GM18526 (cell line): ENCODE data around the gene TLR8.

ENCODE experiments used
- POLR2A ChIP-seq: IDR thresholded peaks from 3 replicates; pipeline ENCODE4 v1.6.1; 2011; ENCODE audit not compliant: insufficient read length; ENCODE audit errors: extremely low read depth

Gene TLR8

DNA sequence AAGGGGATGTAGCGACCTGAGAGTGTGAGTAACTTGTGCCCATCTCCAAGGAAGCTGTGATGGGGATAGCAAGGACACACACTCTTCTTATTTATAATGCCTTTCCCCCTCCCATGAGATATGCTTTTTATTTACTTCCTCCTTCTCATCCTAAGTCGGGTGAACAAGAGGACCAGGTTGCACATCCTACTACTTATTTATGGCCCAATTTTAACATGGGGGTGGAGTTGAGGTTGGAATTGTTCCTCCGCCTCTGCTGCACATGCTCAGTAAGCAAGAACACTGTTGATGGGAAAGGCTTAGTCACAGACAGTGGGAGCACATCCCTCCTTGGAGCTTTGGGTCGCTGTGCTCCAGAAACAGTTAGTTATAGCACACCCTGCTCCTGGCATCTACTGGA is 15.2 kb upstream of the TLR8 start:
- TF ChIP-seq POLR2A = peak; percentile 25

DNA sequence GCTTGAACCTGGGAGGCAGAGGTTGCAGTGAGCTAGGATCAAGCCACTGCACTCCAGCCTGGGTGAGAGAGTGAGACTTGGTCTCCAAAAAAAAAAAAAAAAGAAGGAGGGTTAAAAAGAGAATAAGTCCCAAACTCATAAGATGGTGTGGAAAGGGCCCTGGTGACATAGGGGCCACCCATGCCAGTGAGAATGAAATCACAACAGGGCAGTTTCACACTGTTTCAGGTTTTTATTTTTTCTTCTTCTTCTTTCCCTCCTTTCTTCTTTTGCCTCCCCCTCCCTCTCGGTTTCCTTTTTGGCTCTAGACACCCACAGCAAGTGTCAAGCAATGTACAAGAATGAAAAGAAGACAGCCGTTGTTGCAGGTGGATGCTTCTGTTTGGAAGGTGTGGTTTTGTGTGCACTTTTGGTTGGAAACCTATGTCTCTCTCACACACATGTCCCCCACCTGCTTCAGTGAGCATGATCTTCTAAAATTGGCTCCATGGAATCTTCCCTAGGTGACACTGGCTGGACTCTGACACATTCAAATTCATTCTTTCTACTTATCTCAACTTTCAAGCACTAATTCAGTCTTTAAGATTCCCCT is 14.4 kb upstream of the TLR8 start:
- TF ChIP-seq POLR2A = no peak

GRCh38 chrX:12892716-12893115 is 13.7 kb upstream of the TLR8 start:
- TF ChIP-seq POLR2A = no peak

DNA sequence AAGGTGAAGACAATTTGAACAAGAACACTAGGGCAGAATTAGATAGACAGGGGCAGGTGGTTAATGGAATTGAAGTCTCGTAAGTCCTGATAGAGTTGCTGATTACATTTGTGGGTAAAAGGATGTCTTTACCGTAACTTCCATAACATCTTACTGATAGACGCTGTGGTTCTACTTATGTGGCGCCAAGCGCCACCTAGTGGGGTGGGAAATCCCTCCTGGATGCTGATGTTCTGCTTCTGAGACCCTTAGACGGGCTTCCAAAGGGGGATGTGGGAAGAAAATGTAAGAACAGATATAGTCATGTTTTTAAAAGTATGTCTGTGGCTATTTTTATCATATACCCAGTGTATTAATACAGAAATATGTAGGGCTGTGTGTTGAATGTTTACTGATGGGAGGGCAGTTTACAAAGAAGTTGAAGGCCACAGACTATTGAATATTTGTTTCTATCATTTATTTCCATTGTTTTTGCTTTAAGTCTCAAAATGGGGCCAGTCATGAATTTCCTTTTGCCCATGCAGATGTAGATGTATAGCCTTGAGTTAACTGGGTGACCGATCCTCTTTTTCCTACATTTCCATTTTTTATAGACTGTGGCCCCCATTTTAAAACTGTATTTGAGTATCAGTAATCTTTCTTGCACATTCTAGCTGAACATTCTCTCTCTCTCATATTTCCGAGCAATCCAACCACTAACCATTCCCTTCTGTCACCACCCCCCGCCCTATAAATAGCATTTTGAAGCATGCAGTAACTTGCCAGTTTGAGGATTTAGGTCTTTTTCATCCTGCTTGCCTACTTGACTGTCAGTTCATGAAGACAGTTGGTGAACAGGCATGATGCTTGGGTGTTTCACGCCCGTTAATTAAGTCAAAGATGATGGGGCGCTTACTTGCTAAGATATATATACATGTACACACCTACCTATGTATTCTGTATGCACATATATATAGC is 12.1 kb upstream of the TLR8 start:
- TF ChIP-seq POLR2A = no peak

DNA sequence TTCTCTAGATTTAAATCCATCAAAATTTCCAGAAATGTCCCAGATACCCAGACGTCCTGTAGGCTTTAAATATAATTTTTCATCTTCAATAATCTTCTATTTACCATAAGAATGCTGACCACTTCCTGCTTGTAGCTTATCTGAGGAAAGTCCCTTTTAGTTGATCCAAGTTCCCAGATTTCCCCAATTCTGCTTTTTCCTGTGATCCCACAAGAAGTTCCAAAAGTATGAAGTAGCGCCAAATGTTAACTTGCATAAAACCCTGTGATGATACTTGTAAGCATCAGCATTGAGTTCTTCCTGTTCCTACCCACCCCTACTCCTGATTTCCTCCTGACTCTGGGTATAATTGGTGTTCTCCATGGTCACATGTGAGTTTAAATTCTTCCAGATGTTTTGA is 10.6 kb upstream of the TLR8 start:
- TF ChIP-seq POLR2A = no peak

GRCh38 chrX:12896935-12897334 is 9.5 kb upstream of the TLR8 start:
- no peak for TF ChIP-seq POLR2A

DNA sequence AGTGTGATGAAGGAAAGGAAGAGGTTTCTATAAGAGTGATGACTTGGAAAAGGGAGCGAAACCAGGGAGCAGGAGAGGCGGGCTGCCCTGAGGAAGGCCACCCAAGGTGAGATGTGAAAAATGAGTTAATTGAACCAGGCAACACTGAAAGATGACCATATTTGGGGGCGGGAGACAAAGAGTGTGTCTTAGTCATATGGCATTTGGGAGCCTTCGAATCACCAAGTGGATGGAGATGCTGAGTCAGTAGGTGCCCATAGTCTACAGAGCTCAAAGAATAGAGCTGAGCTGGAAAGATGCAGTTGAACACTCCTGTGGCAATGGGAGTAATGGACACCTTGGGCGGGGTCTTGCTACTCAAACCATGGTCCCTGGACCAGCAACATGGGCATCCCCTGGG is 8.3 kb upstream of the TLR8 start:
- no peak for TF ChIP-seq POLR2A

DNA sequence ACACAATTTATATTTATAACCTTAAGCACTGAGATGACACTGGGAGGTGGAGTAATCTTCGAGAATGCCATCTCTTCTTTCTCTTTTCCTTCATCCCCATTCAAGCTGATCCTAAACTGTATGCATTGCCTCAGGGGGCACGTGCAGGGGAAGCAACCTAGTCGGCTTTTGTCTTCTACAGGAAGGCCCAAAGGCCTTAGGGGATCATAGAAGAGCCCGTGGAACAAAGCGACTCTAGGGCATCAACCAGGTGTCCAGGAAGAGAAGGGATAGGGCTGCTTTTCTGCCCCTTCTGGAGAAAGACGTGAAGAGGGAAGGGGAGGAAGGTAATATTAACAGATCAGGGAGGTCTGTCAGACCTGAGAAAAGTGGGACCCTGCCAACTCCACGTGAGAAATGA is 6.9 kb upstream of the TLR8 start:
- no peak for TF ChIP-seq POLR2A

DNA sequence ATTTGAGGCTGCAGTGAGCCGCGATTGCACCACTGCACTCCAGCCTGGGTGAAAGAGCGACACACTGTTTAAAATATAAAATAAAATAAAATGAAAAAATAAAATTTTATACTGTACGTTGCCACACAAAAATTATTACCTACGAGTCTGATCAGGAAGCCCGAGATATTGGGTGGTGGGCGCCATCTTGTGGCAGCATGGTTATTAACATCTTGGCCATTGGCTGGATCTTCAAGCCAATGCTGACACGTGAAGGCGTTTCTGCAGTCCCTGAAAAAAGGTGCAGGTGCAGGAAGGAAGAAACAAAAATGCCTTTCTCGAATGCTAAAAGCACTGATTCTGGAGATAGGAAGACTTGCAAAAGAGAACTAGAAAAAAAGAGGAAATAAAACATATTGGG is 4.9 kb upstream of the TLR8 start:
- TF ChIP-seq POLR2A = no peak

- TF ChIP-seq POLR2A = no peak
Observed at GRCh38 chrX:12903646-12904045, 2.8 kb upstream of the TLR8 start.

- TF ChIP-seq POLR2A = no peak
Observed at GRCh38 chrX:12910423-12911121, 4.2 kb downstream of the TLR8 start.

GRCh38 chrX:12911122-12911470 is 4.7 kb downstream of the TLR8 start:
- TF ChIP-seq POLR2A = no peak

DNA sequence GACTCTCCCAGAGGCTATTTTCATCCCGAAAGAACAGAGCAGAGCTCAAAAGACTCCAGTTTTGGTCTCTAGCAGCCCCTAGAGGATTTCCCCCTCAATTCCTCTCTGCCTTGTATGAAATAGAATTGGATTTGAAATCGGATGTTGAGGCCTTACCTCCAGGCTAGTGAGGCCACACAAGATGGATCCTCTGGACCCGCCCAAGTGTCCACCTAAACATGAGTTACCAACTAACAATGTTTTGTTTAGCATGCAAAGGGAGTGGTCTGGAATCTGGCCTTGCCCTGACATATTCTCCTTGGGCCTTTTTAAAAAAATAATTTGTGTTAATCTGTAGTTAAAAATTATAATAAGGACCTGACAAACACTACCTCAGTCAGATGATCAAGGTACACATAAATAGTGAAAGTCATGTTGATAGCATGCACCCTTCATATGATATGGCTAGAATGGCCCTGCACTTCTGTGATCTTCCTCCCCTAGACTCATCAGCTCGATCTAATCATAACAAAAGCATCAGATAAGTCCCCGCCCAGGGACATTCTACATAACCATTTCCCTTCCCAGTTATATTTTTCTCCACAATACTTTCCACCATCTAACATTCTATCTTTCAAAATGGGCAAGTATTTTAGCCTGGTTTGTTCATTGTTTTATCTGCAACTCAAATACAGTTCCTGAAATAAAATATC is 6.5 kb downstream of the TLR8 start:
- TF ChIP-seq POLR2A = no peak

DNA sequence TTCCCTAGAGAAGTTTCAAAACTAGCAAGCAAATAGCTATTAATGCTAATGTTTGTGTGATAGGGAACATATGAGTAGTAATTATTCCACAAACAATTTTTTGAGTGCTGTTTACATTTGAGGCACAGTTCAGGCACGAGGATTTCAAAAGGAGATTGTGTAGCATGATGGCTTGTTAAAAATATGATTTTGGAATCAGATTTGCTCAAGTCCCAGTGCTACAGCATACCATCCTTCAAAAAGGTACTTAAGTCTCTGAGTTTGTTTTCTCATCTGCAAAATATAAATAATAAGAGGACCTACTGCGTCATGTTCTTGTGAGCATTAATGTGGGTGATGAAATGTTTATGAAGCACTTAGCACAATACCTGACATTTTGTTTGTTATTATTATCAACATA is 11.3 kb downstream of the TLR8 start:
- no peak for TF ChIP-seq POLR2A

GRCh38 chrX:12919051-12919450 is 12.6 kb downstream of the TLR8 start:
- TF ChIP-seq POLR2A = no peak
